Measurements from ENCODE around the gene ADRM1. TPM values are rescaled to one million over a fixed set of nuclear protein-coding genes. Genes with fewer than 3 reads are reported as not detected.

Gene ADRM1
- total and polyA plus RNA-seq, 10 of the 15 experiments (the other 5 are each of a cell fraction or from before 2014, with no cell fraction given): 3.4 to 213 (median 95.9) TPM

DNA sequence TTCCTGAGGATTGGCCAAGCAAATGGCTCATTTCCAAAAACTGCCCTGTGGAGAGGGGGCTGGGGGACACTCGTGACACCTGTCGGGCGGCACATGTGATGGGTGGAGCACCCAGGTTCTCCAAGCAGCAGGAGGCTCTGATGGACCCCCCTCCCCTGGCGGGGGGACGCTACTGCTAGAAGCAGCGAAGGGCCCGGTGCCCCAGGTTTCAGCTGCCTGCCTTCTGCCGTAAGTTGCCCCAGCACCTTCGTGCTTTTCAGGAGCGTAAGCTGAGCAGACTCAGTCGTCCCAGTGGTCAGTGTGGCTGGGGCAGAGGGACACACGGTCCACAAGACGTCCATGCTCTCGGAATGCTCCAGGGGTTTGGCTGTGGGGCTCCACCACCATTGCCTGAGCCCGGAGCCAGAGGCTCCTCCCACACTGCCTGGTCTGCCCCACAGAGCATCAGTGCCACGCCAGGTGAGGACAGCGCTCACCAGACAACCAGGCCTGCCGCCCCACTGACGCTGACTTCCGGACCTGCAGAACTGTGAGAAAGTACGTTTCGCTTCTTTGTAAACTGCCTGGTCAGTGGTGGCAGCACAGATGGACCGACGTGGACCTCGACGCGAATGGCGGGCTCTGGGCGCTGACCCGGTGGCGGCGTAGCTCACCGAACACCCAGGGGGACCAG, 4.1 kb upstream of the ADRM1 start (continued):
- TF ChIP-seq, protein P1, sequence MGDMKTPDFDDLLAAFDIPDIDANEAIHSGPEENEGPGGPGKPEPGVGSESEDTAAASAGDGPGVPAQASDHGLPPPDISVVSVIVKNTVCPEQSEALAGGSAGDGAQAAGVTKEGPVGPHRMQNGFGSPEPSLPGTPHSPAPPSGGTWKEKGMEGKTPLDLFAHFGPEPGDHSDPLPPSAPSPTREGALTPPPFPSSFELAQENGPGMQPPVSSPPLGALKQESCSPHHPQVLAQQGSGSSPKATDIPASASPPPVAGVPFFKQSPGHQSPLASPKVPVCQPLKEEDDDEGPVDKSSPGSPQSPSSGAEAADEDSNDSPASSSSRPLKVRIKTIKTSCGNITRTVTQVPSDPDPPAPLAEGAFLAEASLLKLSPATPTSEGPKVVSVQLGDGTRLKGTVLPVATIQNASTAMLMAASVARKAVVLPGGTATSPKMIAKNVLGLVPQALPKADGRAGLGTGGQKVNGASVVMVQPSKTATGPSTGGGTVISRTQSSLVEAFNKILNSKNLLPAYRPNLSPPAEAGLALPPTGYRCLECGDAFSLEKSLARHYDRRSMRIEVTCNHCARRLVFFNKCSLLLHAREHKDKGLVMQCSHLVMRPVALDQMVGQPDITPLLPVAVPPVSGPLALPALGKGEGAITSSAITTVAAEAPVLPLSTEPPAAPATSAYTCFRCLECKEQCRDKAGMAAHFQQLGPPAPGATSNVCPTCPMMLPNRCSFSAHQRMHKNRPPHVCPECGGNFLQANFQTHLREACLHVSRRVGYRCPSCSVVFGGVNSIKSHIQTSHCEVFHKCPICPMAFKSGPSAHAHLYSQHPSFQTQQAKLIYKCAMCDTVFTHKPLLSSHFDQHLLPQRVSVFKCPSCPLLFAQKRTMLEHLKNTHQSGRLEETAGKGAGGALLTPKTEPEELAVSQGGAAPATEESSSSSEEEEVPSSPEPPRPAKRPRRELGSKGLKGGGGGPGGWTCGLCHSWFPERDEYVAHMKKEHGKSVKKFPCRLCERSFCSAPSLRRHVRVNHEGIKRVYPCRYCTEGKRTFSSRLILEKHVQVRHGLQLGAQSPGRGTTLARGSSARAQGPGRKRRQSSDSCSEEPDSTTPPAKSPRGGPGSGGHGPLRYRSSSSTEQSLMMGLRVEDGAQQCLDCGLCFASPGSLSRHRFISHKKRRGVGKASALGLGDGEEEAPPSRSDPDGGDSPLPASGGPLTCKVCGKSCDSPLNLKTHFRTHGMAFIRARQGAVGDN (IDR thresholded peaks at IDR 0.05): no peak

DNA sequence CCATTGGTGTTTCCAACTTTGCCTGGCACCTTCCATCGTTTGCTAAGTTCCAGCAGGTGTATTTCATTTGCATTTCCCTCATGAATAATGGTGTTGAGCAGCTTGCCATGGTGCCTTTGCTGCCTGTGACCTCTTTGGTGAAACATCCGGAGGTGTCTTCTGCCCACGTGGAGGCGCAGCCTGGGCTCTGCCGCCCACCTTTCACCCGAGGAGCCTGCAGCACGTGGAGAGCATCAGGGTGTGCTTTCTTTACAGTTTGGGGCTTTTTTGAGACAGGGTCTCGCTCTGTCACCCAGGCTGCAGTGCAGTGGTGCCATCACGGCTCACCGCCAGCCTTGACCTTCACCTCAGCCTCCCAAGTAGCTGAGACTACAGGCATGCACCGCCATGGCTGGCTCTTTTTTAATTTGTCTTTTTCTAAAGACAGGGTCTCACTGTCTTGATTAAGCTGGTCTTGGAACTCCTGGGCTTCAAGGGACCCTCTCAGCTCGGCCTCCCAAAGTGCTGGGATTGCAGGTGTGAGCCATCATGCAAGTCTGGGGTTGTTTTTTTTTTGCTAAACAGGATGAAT, 3.0 kb upstream of the ADRM1 start:
- no TSS peak for BruUV-seq (replicated peaks)
- POLR2A ChIA-PET: no interaction called here

More for the DNA sequence above, 3.0 kb upstream of the ADRM1 start:
- H3K4me3 ChIP-seq: no peak overlapping the region
- H3K4me2 ChIP-seq (ENCODE audit: control insufficient read depth, insufficient read depth): no peak overlapping the region
- H3K27me3 ChIP-seq (replicated peaks in 1 of 2; ENCODE audit: control insufficient read depth in 2 of 2, insufficient read depth in 2 of 2, low read length in 1 of 2): no peaks in the 10 kb centered on the region
- H3K9me3 ChIP-seq (replicated peaks; ENCODE audit: control insufficient read depth, insufficient read depth, low read length): no peaks in the 10 kb centered on the region
- peaks cover 7% of the 10 kb centered on the region for H3K4me1 ChIP-seq (ENCODE audit: control insufficient read depth, insufficient read depth, low read length)
- no peak overlapping the region for H3K9ac ChIP-seq (ENCODE audit: control insufficient read depth, insufficient read depth, low read length)
- ATAC-seq (no peak), DNase-seq (ENCODE audit: low read depth, low spot score) (no peak), FAIRE-seq (no peak)
- 0 out of 2 replicates have a peak, but pooled peaks cover 5% of the 10 kb centered on the region for H4K20me1 ChIP-seq (ENCODE audit: control insufficient read depth, insufficient read depth)
- intact Hi-C loops (cut with micrococcal nuclease; ENCODE audit: unreplicated experiment): loop anchor here (5.0 kb wide), 2 partner anchors 318 to 493 kb away; no protein-coding TSS in a partner anchor
- no peak overlapping the region for H2AFZ ChIP-seq (ENCODE audit: control insufficient read depth, low read depth, low read length)
- in situ Hi-C loops (cut with MboI): loop anchor here (10.0 kb wide), 1 partner anchor 315 kb away; no protein-coding TSS in a partner anchor
- SMC1A ChIA-PET (ENCODE audit: uncharacterized antibody, unreplicated experiment): no interaction called here
- no peak for TF ChIP-seq SIX5 (IDR thresholded peaks at IDR 0.05; ENCODE audit: low read depth, low read length, severe bottlenecking)
- no peak for TF ChIP-seq POLR2AphosphoS2 (IDR thresholded peaks at IDR 0.05; ENCODE audit: low read depth, low read length)
- TF ChIP-seq ATF7 (IDR thresholded peaks at IDR 0.05; ENCODE audit: low read depth): no peak
- no peak for TF ChIP-seq PML (IDR thresholded peaks at IDR 0.05; ENCODE audit: low read length)
- WGBS (ENCODE audit: insufficient coverage, insufficient replicate concordance, low lambda C conversion rate, missing lambda C conversion rate): 31% methylated on average over 11 of the region's 12 CpGs
- RAD21 ChIA-PET (ENCODE audit: unreplicated experiment): interaction anchor here (2.2 kb wide), 1 partner anchor 83 kb away, joined by 12 read pairs; no protein-coding TSS in a partner anchor
- H3K79me2 ChIP-seq (ENCODE audit: control insufficient read depth, insufficient read depth, low read length): peaks cover 17% of the 10 kb centered on the region
- H3K36me3 ChIP-seq (ENCODE audit: control insufficient read depth in 2 of 2, insufficient read depth in 2 of 2, low read length in 1 of 2): peaks cover 3 to 8% of the 10 kb centered on the region in 2 experiments
- H3K27ac ChIP-seq (ENCODE audit: control insufficient read depth, insufficient read depth): no peak overlapping the region
- CTCF ChIA-PET: interaction anchor here (1.5 to 2.4 kb wide), 2 partner anchors 64 to 83 kb away, joined by 3 to 33 read pairs; no protein-coding TSS in a partner anchor
